HCT116 (cell line): Measurements from ENCODE around the gene PHF2. TPM values are rescaled to one million over a fixed set of nuclear protein-coding genes. Genes with fewer than 3 reads are reported as not detected.

ENCODE experiments used
- ATAC-seq: fragments of 200-7000 bp; cut with Tn5 transposase; 2 replicates; pipeline ENCODE4 v1.9.1; 2020; ENCODE audit warnings: mild to moderate bottlenecking, moderate library complexity
- BruUV-seq: library from RNA; stranded (reverse); fragments of 400-500 nt; replicated peaks from 2 replicates; lab custom pipeline; 2021; lab: Mats Ljungman, UMichigan
- CTCF ChIA-PET: fragments of 300-600 bp; sonication (Branson Sonifier 250); formaldehyde crosslinking; loops from one replicate; lab custom pipeline; 2021; ENCODE audit warnings: antibody characterized with exemption; lab: Charles Lee
- POLR2A ChIA-PET: fragments of 300-600, 350-600 bp; sonication (Branson Sonifier 250); formaldehyde crosslinking; loops from one replicate; lab custom pipeline; 2021; ENCODE audit warnings: antibody characterized with exemption; lab: Charles Lee
- RAD21 ChIA-PET, 2 experiments: fragments of 300-600 bp; sonication (Branson Sonifier 250); formaldehyde crosslinking; loops; one replicate each; lab custom pipeline; 2023; ENCODE audit warnings: low total read pairs in 2 of 2; ENCODE audit not compliant: uncharacterized antibody in 2 of 2, unreplicated experiment in 2 of 2, low non-redundant PET in 1 of 2; lab: Charles Lee
- DNase-seq: peaks from one replicate; pipeline ENCODE4 v3.0.0-alpha.2; 2010; ENCODE audit warnings: low read depth, low spot score
- H2AFZ ChIP-seq: fragments of 200-600 bp; shearing (Covaris generic), sonication (generic); 2 replicates; pipeline ENCODE4 v1.6.1; 2017; ENCODE audit warnings: low read depth, mixed run types, mixed read lengths, antibody characterized with exemption, low read length; ENCODE audit not compliant: poor library complexity, severe bottlenecking
- H3K27ac ChIP-seq: 2 replicates; pipeline ENCODE4 v1.5.1; 2012; ENCODE audit warnings: low read depth, low read length
- H3K27me3 ChIP-seq: fragments of 200-600 bp; sonication (generic); 2 replicates; pipeline ENCODE4 v1.6.1; 2016; ENCODE audit warnings: mixed run types, low read length, mixed read lengths; ENCODE audit not compliant: insufficient read depth
- H3K36me3 ChIP-seq, 2 experiments: fragments of 200-500 bp in 1 of 2; fragments of 200-600 bp in 1 of 2; sonication (Bioruptor generic) in 1 of 2; sonication (generic) in 1 of 2; 2 replicates each; pipeline versions ENCODE4 v1.5.1 to v1.6.1; 2014 to 2016; ENCODE audit warnings: low read length in 2 of 2, inconsistent platforms in 1 of 2, mixed read lengths in 1 of 2, mixed run types in 1 of 2; ENCODE audit not compliant: insufficient read depth in 2 of 2, control insufficient read depth in 1 of 2
- H3K4me1 ChIP-seq, 2 experiments: fragments of 200-600 bp in 1 of 2; sonication (generic) in 1 of 2; 2 replicates each; pipeline versions ENCODE4 v1.5.1 to v1.6.1; 2012 to 2017; ENCODE audit warnings: low read length in 2 of 2, inconsistent platforms in 1 of 2, mild to moderate bottlenecking in 1 of 2, mixed read lengths in 1 of 2, mixed run types in 1 of 2, moderate library complexity in 1 of 2; ENCODE audit not compliant: insufficient read depth in 2 of 2, control insufficient read depth in 1 of 2
- H3K4me2 ChIP-seq: fragments of 200-600 bp; sonication (generic); 2 replicates; pipeline ENCODE4 v1.6.1; 2017; ENCODE audit warnings: mixed run types, low read length, mixed read lengths
- H3K4me3 ChIP-seq, 2 experiments: fragments of 200-600 bp in 1 of 2; sonication (generic) in 1 of 2; replicated peaks in 1 of 2; 2 replicates each; pipeline ENCODE4 v1.5.1; 2011 to 2016; ENCODE audit warnings: low read length in 2 of 2, control low read depth in 1 of 2, low read depth in 1 of 2, mild to moderate bottlenecking in 1 of 2, mixed read lengths in 1 of 2, mixed run types in 1 of 2
- H3K79me2 ChIP-seq: fragments of 200-600 bp; sonication (generic); 2 replicates; pipeline ENCODE4 v1.6.1; 2017; ENCODE audit warnings: mild to moderate bottlenecking, mixed run types, low read length, moderate library complexity, mixed read lengths; ENCODE audit not compliant: insufficient read depth
- H3K9ac ChIP-seq: fragments of 200-600 bp; sonication (generic); 2 replicates; pipeline ENCODE4 v1.6.1; 2016; ENCODE audit warnings: low read length, mixed read lengths
- H3K9me2 ChIP-seq: fragments of 200-600 bp; sonication (generic), shearing (Covaris generic); 2 replicates; pipeline ENCODE4 v1.6.1; 2017; ENCODE audit warnings: mixed run types, mild to moderate bottlenecking, moderate library complexity; ENCODE audit not compliant: insufficient read depth
- H3K9me3 ChIP-seq, 2 experiments: fragments of 200-500 bp in 1 of 2; fragments of 200-600 bp in 1 of 2; sonication (Bioruptor generic) in 1 of 2; sonication (generic) in 1 of 2; 2 replicates each; pipeline ENCODE4 v1.6.1; 2014 to 2017; ENCODE audit warnings: low read length in 2 of 2, mixed read lengths in 2 of 2, inconsistent platforms in 1 of 2, low read depth in 1 of 2, mild to moderate bottlenecking in 1 of 2, mixed run types in 1 of 2, moderate library complexity in 1 of 2; ENCODE audit not compliant: control insufficient read depth in 1 of 2, insufficient read depth in 1 of 2
- H4K20me1 ChIP-seq: fragments of 200-600 bp; sonication (generic), shearing (Covaris generic); 2 replicates; pipeline ENCODE4 v1.6.1; 2017; ENCODE audit warnings: mixed run types, mild to moderate bottlenecking, moderate library complexity; ENCODE audit not compliant: insufficient read depth
- CBX3 ChIP-seq: IDR thresholded peaks from 2 replicates; pipeline ENCODE4 v1.6.1; 2012; ENCODE audit warnings: low read depth
- EGR1 ChIP-seq: IDR thresholded peaks from 2 replicates; pipeline ENCODE4 v1.6.1; 2012; ENCODE audit warnings: low read depth
- ELF1 ChIP-seq: IDR thresholded peaks from 2 replicates; pipeline ENCODE4 v1.6.1; 2012; ENCODE audit warnings: low read depth, borderline replicate concordance
- EZH2phosphoT487 ChIP-seq: fragments of 200-600 bp; IDR thresholded peaks from 2 replicates; pipeline ENCODE4 v1.6.1; 2018; ENCODE audit warnings: antibody characterized with exemption, borderline replicate concordance
- JUND ChIP-seq: IDR thresholded peaks from 2 replicates; pipeline ENCODE4 v1.6.1; 2012
- POLR2A ChIP-seq: IDR thresholded peaks from 2 replicates; pipeline ENCODE4 v1.7.0; 2011; ENCODE audit warnings: borderline replicate concordance; ENCODE audit not compliant: insufficient read depth, insufficient read length; ENCODE audit errors: extremely low read depth
- POLR2AphosphoS5 ChIP-seq: IDR thresholded peaks from 2 replicates; pipeline ENCODE4 v1.6.1; 2011; ENCODE audit warnings: mild to moderate bottlenecking, low read depth, low read length, moderate library complexity
- RAD21 ChIP-seq: IDR thresholded peaks from 2 replicates; pipeline ENCODE4 v1.6.1; 2012; ENCODE audit warnings: low read depth, mild to moderate bottlenecking
- SIN3A ChIP-seq: IDR thresholded peaks from 2 replicates; pipeline ENCODE4 v1.6.1; 2012; ENCODE audit warnings: low read depth
- SP1 ChIP-seq: IDR thresholded peaks from 2 replicates; pipeline ENCODE4 v1.6.1; 2012; ENCODE audit warnings: low read depth
- YY1 ChIP-seq: IDR thresholded peaks from 2 replicates; pipeline ENCODE4 v1.6.1; 2011; ENCODE audit warnings: low read length, low read depth, moderate library complexity, mild to moderate bottlenecking; ENCODE audit not compliant: insufficient replicate concordance; ENCODE audit errors: extremely low read depth
- ZFX ChIP-seq: fragments of 450-650 bp; IDR thresholded peaks from 2 replicates; pipeline ENCODE4 v1.6.1; 2017
- ZNF274 ChIP-seq: fragments of 200-500 bp; sonication (Bioruptor generic); IDR thresholded peaks from 2 replicates; pipeline ENCODE4 v1.6.1; 2014; ENCODE audit warnings: mild to moderate bottlenecking, low read depth, low read length, inconsistent platforms
- intact Hi-C: fragments of 100-400 bp; cut with micrococcal nuclease; formaldehyde crosslinking; loops from 2 replicates; pipeline ENCODE4 v1.10.0; 2022
- total RNA-seq: library from RNA; stranded (reverse); gene quantifications from one replicate; pipeline ENCODE4 v1.2.1, GENCODE V29; 2021; ENCODE audit not compliant: unreplicated experiment
- TF ChIP-seq, protein P1 (sequence below): IDR thresholded peaks from 2 replicates; pipeline ENCODE4 v1.6.1; 2012
- TF ChIP-seq, protein P2 (sequence below): IDR thresholded peaks from 2 replicates; pipeline ENCODE4 v1.6.1; 2011; ENCODE audit warnings: mild to moderate bottlenecking, low read length, moderate library complexity; ENCODE audit not compliant: insufficient replicate concordance; ENCODE audit errors: extremely low read depth
- TF ChIP-seq, protein P3 (sequence below), 3 experiments: fragments of 200-600 bp in 1 of 3; sonication (generic) in 1 of 3; IDR thresholded peaks in 2 of 3; conservative IDR thresholded peaks in 1 of 3; 2 replicates each; pipeline ENCODE4 v1.5.1; 2012 to 2017; ENCODE audit warnings: low read depth in 2 of 3, low read length in 2 of 3, antibody characterized with exemption in 1 of 3, borderline replicate concordance in 1 of 3, control low read depth in 1 of 3, mild to moderate bottlenecking in 1 of 3, mixed read lengths in 1 of 3, mixed run types in 1 of 3, moderate library complexity in 1 of 3; ENCODE audit not compliant: insufficient read depth in 1 of 3

The PHF2 gene
- total RNA-seq, 1 experiment from 2014 or later, result 20.6 TPM

DNA sequence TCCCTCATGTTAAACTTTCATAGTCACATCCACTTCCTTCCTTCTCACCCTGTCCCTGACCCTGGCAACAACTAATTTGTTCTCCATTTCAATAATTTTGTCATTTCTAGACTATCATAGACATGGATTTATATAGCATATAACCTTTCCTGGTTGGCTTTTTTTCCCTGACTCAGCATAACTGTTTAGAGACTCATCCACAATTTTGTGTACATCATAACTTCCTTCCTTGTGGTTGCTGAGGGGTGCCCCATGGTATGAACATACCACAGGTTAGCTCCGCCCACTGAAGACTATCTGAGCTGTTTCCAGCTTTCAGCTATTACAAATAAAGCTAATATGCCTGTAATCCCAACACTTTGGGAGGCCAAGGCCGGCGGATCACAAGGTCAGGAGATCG, 137.3 kb downstream of the PHF2 start:
- intact Hi-C loops, result no loop called here
- ATAC-seq (no peak), DNase-seq (no peak)
- H3K9ac ChIP-seq, result no peak overlapping the region
- H3K27ac ChIP-seq, result no peak overlapping the region
- no peaks in the 10 kb centered on the region for H3K4me1 ChIP-seq
- ChIA-PET RAD21 (no interaction called here), POLR2A (no interaction called here), CTCF (no interaction called here)
- no peak for TF ChIP-seq EGR1
- TF ChIP-seq YY1, result no peak
- no peak for TF ChIP-seq ZNF274
- TF ChIP-seq POLR2AphosphoS5, result no peak
- no peak for TF ChIP-seq EZH2phosphoT487
- TF ChIP-seq JUND, result no peak
- TF ChIP-seq CBX3, result no peak
- TF ChIP-seq SP1, result no peak
- no peaks in the 10 kb centered on the region for H3K79me2 ChIP-seq
- H3K9me3 ChIP-seq, result no peaks in the 10 kb centered on the region; a peak in 1 of 4 replicates
- no TSS peak for BruUV-seq
- H3K36me3 ChIP-seq, result no peaks in the 10 kb centered on the region
- no peaks in the 10 kb centered on the region for H4K20me1 ChIP-seq
- H3K4me3 ChIP-seq, result no peak overlapping the region
- no peak overlapping the region for H3K4me2 ChIP-seq
- H3K27me3 ChIP-seq, result no peaks in the 10 kb centered on the region
- no peaks in the 10 kb centered on the region for H3K9me2 ChIP-seq
- H2AFZ ChIP-seq, result no peak overlapping the region

DNA sequence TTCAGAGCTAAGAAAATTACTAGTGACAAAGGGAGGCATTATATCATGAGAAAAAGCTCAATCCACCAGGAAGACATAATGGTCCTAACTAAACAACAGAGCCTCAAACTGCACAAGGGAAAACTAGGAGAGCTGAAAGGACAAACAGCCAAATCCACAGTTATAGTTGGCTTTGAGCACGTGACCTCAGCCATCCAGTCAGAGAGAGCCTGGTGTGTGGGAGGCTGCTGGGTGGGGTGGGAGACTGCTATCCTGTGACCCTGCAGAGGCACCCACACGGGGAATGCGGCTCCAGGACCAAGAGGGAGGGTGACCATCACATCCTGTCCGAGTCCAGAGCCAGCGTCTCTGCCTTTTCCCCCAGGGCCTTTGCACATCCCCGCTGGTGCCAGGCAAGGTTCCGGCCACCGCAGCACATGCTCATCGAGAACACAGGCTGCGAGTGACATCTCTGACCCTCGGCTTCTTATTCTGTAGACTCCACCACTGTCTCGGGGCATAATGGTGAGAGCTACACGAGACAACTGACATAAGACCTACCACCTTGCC, 145.1 kb downstream of the PHF2 start:
- Histone ChIP-seq H3K9ac (no peak overlapping the region), H3K79me2 (no peaks in the 10 kb centered on the region), H3K27ac (no peak overlapping the region), H4K20me1 (no peaks in the 10 kb centered on the region), H3K36me3 (no peaks in the 10 kb centered on the region), H3K4me3 (no peak overlapping the region), H3K27me3 (no peaks in the 10 kb centered on the region), H3K9me3 (no peaks in the 10 kb centered on the region), H3K9me2 (no peaks in the 10 kb centered on the region), H3K4me1 (no peaks in the 10 kb centered on the region), H2AFZ (no peak overlapping the region), H3K4me2 (no peak overlapping the region)
- RAD21 ChIA-PET, result no interaction called here
- CTCF ChIA-PET, result no interaction called here
- no peak for ATAC-seq
- no TSS peak for BruUV-seq
- intact Hi-C loops, result no loop called here
- no peak for DNase-seq
- POLR2A ChIA-PET, result no interaction called here
- TF ChIP-seq ZFX, result no peak
- TF ChIP-seq, protein P1, sequence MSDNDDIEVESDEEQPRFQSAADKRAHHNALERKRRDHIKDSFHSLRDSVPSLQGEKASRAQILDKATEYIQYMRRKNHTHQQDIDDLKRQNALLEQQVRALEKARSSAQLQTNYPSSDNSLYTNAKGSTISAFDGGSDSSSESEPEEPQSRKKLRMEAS, result no peak
- no peak for TF ChIP-seq ZNF274
- no peak for TF ChIP-seq RAD21
- no peak for TF ChIP-seq ELF1
- TF ChIP-seq SIN3A, result no peak
- TF ChIP-seq, protein P2, sequence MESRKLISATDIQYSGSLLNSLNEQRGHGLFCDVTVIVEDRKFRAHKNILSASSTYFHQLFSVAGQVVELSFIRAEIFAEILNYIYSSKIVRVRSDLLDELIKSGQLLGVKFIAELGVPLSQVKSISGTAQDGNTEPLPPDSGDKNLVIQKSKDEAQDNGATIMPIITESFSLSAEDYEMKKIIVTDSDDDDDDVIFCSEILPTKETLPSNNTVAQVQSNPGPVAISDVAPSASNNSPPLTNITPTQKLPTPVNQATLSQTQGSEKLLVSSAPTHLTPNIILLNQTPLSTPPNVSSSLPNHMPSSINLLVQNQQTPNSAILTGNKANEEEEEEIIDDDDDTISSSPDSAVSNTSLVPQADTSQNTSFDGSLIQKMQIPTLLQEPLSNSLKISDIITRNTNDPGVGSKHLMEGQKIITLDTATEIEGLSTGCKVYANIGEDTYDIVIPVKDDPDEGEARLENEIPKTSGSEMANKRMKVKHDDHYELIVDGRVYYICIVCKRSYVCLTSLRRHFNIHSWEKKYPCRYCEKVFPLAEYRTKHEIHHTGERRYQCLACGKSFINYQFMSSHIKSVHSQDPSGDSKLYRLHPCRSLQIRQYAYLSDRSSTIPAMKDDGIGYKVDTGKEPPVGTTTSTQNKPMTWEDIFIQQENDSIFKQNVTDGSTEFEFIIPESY, result no peak
- no peak for TF ChIP-seq CBX3
- TF ChIP-seq, protein P3, sequence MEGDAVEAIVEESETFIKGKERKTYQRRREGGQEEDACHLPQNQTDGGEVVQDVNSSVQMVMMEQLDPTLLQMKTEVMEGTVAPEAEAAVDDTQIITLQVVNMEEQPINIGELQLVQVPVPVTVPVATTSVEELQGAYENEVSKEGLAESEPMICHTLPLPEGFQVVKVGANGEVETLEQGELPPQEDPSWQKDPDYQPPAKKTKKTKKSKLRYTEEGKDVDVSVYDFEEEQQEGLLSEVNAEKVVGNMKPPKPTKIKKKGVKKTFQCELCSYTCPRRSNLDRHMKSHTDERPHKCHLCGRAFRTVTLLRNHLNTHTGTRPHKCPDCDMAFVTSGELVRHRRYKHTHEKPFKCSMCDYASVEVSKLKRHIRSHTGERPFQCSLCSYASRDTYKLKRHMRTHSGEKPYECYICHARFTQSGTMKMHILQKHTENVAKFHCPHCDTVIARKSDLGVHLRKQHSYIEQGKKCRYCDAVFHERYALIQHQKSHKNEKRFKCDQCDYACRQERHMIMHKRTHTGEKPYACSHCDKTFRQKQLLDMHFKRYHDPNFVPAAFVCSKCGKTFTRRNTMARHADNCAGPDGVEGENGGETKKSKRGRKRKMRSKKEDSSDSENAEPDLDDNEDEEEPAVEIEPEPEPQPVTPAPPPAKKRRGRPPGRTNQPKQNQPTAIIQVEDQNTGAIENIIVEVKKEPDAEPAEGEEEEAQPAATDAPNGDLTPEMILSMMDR (IDR thresholded peaks at IDR 0.05 in 2 of 3, conservative IDR thresholded peaks at IDR 0.05 in 1 of 3; ENCODE audit: borderline replicate concordance in 1 of 3, insufficient read depth in 1 of 3, low read depth in 2 of 3, low read length in 2 of 3), result no peak
- TF ChIP-seq POLR2A, result no peak
- TF ChIP-seq SP1, result no peak
